CD4-positive, CD25-positive, alpha-beta regulatory T cell (primary cell): ENCODE data around the gene ID1. TPM values are rescaled to one million over a fixed set of nuclear protein-coding genes. Genes with fewer than 3 reads are reported as not detected.
A peak's percentile ranks its signal among the peaks of the same experiment; 100 is the strongest.
"Not testable (repeated sequence)": the region's sequence is repeated elsewhere in the genome, so short reads cannot be mapped to it uniquely, and the experiment has no call there.

Experiments
- ATAC-seq, 2 donors: fragments of 150-1000 bp; cut with Tn5 transposase; one replicate each; pipeline ENCODE4 v1.10.0; 2021; ENCODE audit warnings: low read depth in 2 of 2, moderate number of reproducible peaks in 2 of 2, moderate library complexity in 1 of 2
- DNase-seq, 3 donors: peaks; one replicate each; pipeline versions ENCODE4 v3.0.0 to v3.0.0-alpha.2; 2012 to 2022; ENCODE audit warnings: mixed read lengths in 1 of 3
- H3K27ac ChIP-seq: one replicate; pipeline ENCODE4 v1.7.0; 2013; ENCODE audit warnings: mild to moderate bottlenecking, low read length; ENCODE audit not compliant: insufficient read depth, poor library complexity, severe bottlenecking
- H3K27me3 ChIP-seq: one replicate; pipeline ENCODE4 v1.7.0; 2013; ENCODE audit warnings: low read length; ENCODE audit not compliant: control insufficient read depth, insufficient read depth
- H3K36me3 ChIP-seq: one replicate; pipeline ENCODE4 v1.7.0; 2013; ENCODE audit warnings: mild to moderate bottlenecking, low read length, moderate library complexity; ENCODE audit not compliant: control insufficient read depth, insufficient read depth
- H3K4me1 ChIP-seq: 2 replicates; pipeline ENCODE4 v1.7.0; 2013; ENCODE audit warnings: mild to moderate bottlenecking, low read length; ENCODE audit not compliant: insufficient read depth, control insufficient read depth, poor library complexity, severe bottlenecking
- H3K4me3 ChIP-seq: one replicate; pipeline ENCODE4 v1.7.0; 2013; ENCODE audit warnings: low read depth, mild to moderate bottlenecking, low read length, moderate library complexity
- H3K9me3 ChIP-seq, 2 experiments: 1 replicate in 1 of 2; 2 replicates in 1 of 2; pipeline ENCODE4 v1.7.0; 2013; ENCODE audit warnings: low read length in 2 of 2, mild to moderate bottlenecking in 1 of 2, moderate library complexity in 1 of 2; ENCODE audit not compliant: control insufficient read depth in 2 of 2
- H3K27ac Mint-ChIP-seq, 3 donors: one replicate each; pipeline ENCODE4 v1.8.0; 2020 to 2022; ENCODE audit warnings: mild to moderate bottlenecking in 3 of 3, mixed read lengths in 3 of 3, moderate library complexity in 2 of 3
- H3K27me3 Mint-ChIP-seq: one replicate; pipeline ENCODE4 v1.8.0; 2022; ENCODE audit warnings: mild to moderate bottlenecking, mixed read lengths
- H3K36me3 Mint-ChIP-seq: one replicate; pipeline ENCODE4 v1.8.0; 2020; ENCODE audit warnings: mixed read lengths
- H3K4me1 Mint-ChIP-seq, 4 donors: one replicate each; pipeline ENCODE4 v1.8.0; 2020 to 2022; ENCODE audit warnings: mixed read lengths in 4 of 4, mild to moderate bottlenecking in 1 of 4
- H3K4me3 Mint-ChIP-seq, 4 donors: one replicate each; pipeline ENCODE4 v1.8.0; 2020 to 2022; ENCODE audit warnings: mild to moderate bottlenecking in 4 of 4, mixed read lengths in 4 of 4, moderate library complexity in 3 of 4
- H3K9me3 Mint-ChIP-seq, 7 donors: one replicate each; pipeline ENCODE4 v1.8.0; 2020 to 2022; ENCODE audit warnings: mixed read lengths in 7 of 7, mild to moderate bottlenecking in 3 of 7, moderate library complexity in 2 of 7
- polyA plus RNA-seq, 4 donors: library from polyadenylated mRNA; unstranded; fragments of 300-500 nt; fragmentation: Illumina TruSeq; gene quantifications; one replicate each; pipeline ENCODE4 v1.2.3, GENCODE V29; 2021
- total RNA-seq: library from RNA; stranded (reverse); gene quantifications from one replicate; pipeline ENCODE4 v1.2.3, GENCODE V29; 2022

The ID1 gene
- total and polyA plus RNA-seq, 5 donors from 2014 or later: 0.71 to 9.4 (median 1.1) TPM

- Mint-ChIP-seq H3K4me3 (no peak overlapping the region), H3K9me3 (no peaks in the 10 kb centered on the region), H3K36me3 (no peaks in the 10 kb centered on the region), H3K4me1 (peaks cover 0 to 14% (median 9%) of the 10 kb centered on the region in 4 donors), H3K27me3 (peaks cover 28% of the 10 kb centered on the region), H3K27ac (no peak overlapping the region)
- Histone ChIP-seq H3K9me3 (no peaks in the 10 kb centered on the region), H3K4me3 (no peak overlapping the region), H3K36me3 (no peaks in the 10 kb centered on the region), H3K27ac (no peak overlapping the region), H3K4me1 (peaks cover 12% of the 10 kb centered on the region), H3K27me3 (no peaks in the 10 kb centered on the region)
- ATAC-seq (no peak), DNase-seq (no peak)
These were observed 14.3 kb upstream of the ID1 start for GRCh38 chr20:31590717-31591225.

- DNase-seq: no peak
- peaks cover 12% of the 10 kb centered on the region for H3K27me3 Mint-ChIP-seq
- peaks cover 0 to 5% (median 2%) of the 10 kb centered on the region in 4 donors for H3K4me1 Mint-ChIP-seq
- Histone ChIP-seq H3K4me3 (no peak overlapping the region), H3K27ac (no peak overlapping the region), H3K9me3 (no peaks in the 10 kb centered on the region), H3K27me3 (no peaks in the 10 kb centered on the region), H3K4me1 (no peaks in the 10 kb centered on the region), H3K36me3 (no peaks in the 10 kb centered on the region)
- H3K9me3 Mint-ChIP-seq: no peaks in the 10 kb centered on the region
- no peaks in the 10 kb centered on the region for H3K36me3 Mint-ChIP-seq
- no peak overlapping the region for H3K4me3 Mint-ChIP-seq
- H3K27ac Mint-ChIP-seq: no peak overlapping the region
- ATAC-seq: peak in 1 of 2 donors; percentile 31
These were observed 11.7 kb upstream of the ID1 start for GRCh38 chr20:31593221-31594001.

GRCh38 chr20:31594002-31594557, 11.0 kb upstream of the ID1 start:
- Histone ChIP-seq H3K27ac (no peak overlapping the region), H3K4me3 (no peak overlapping the region), H3K9me3 (no peaks in the 10 kb centered on the region), H3K27me3 (no peaks in the 10 kb centered on the region), H3K4me1 (no peaks in the 10 kb centered on the region), H3K36me3 (no peaks in the 10 kb centered on the region)
- DNase-seq (no peak), ATAC-seq (no peak)
- Mint-ChIP-seq H3K27me3 (peaks cover 6% of the 10 kb centered on the region), H3K36me3 (no peaks in the 10 kb centered on the region), H3K4me3 (no peak overlapping the region), H3K9me3 (no peaks in the 10 kb centered on the region), H3K27ac (no peak overlapping the region), H3K4me1 (peaks cover 0 to 3% (median 0%) of the 10 kb centered on the region in 4 donors)

DNA sequence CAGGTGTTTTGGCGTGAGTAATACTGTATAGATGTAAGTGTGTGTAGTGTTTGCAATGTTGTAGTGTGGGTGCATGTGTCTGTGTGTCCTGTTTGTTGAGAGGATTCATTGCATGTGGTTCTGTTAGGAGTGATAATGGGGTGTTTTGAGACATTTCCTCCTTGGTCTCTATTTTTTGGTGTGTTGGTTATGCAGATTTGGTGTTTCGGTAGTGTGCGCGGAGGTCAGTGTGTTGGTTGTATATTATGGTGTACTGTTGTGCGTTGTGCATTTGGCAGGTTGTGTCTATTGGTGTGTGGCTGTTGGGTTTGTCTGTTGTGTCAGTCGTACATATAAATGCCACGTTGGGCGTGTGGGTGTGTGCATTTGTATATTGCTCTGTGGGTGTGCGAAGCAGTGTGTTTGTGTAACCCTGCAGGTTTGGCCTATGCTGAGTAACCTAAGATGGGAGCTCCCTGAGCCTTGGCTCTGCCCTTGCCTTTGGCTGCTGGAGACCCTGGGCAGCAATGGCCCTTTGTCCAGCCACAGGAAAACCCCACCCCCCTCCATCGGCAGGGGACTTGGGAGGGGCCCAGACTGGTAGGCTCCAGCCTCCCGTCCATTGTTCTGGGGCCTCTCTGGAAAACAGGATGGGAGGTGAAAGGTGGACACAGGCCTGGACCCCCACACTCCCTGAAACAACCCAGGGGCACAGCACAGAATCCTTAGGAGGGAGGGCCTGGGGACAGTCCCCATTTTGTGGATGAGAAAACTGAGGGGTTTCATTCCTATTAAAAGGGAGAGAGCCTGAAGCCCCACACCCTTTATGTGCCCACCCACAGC, 10.3 kb upstream of the ID1 start:
- no peaks in the 10 kb centered on the region for H3K36me3 ChIP-seq
- Mint-ChIP-seq H3K36me3 (no peaks in the 10 kb centered on the region), H3K9me3 (no peaks in the 10 kb centered on the region), H3K4me1 (peaks cover 0 to 3% (median 0%) of the 10 kb centered on the region in 4 donors), H3K27me3 (peaks cover 4% of the 10 kb centered on the region), H3K4me3 (no peak overlapping the region), H3K27ac (no peak overlapping the region)
- no peaks in the 10 kb centered on the region for H3K27me3 ChIP-seq
- no peak overlapping the region for H3K4me3 ChIP-seq
- DNase-seq (no peak), ATAC-seq (no peak)
- H3K4me1 ChIP-seq: no peaks in the 10 kb centered on the region
- H3K27ac ChIP-seq: no peak overlapping the region
- no peaks in the 10 kb centered on the region for H3K9me3 ChIP-seq

- Histone ChIP-seq H3K4me3 (no peak overlapping the region), H3K4me1 (no peaks in the 10 kb centered on the region), H3K36me3 (no peaks in the 10 kb centered on the region), H3K27ac (no peak overlapping the region), H3K27me3 (no peaks in the 10 kb centered on the region), H3K9me3 (no peaks in the 10 kb centered on the region)
- ATAC-seq (no peak), DNase-seq (no peak)
- Mint-ChIP-seq H3K36me3 (no peaks in the 10 kb centered on the region), H3K4me1 (peaks cover 0 to 3% (median 0%) of the 10 kb centered on the region in 4 donors), H3K27me3 (peaks cover 4% of the 10 kb centered on the region), H3K27ac (no peak overlapping the region), H3K4me3 (no peak overlapping the region), H3K9me3 (no peaks in the 10 kb centered on the region)
These were observed 9.8 kb upstream of the ID1 start for GRCh38 chr20:31595380-31595653.

- Histone ChIP-seq H3K27ac (no peak overlapping the region), H3K9me3 (no peaks in the 10 kb centered on the region), H3K4me3 (no peak overlapping the region), H3K27me3 (no peaks in the 10 kb centered on the region), H3K36me3 (no peaks in the 10 kb centered on the region), H3K4me1 (no peaks in the 10 kb centered on the region)
- Mint-ChIP-seq H3K27me3 (peaks cover 4% of the 10 kb centered on the region), H3K36me3 (no peaks in the 10 kb centered on the region), H3K9me3 (no peaks in the 10 kb centered on the region), H3K4me3 (no peak overlapping the region), H3K27ac (no peak overlapping the region), H3K4me1 (peaks cover 0 to 3% (median 0%) of the 10 kb centered on the region in 4 donors)
- no peak for DNase-seq
- no peak for ATAC-seq
These were observed 9.3 kb upstream of the ID1 start for GRCh38 chr20:31595654-31596411.

- not testable (repeated sequence) for H3K27me3 Mint-ChIP-seq, H3K27ac Mint-ChIP-seq, H3K9me3 Mint-ChIP-seq, H3K4me3 Mint-ChIP-seq, H3K4me1 ChIP-seq, H3K27me3 ChIP-seq, H3K36me3 Mint-ChIP-seq, H3K36me3 ChIP-seq, H3K4me1 Mint-ChIP-seq, H3K4me3 ChIP-seq, ATAC-seq, DNase-seq, H3K9me3 ChIP-seq, H3K27ac ChIP-seq
These were observed 8.7 kb upstream of the ID1 start for GRCh38 chr20:31596412-31596715.
